Measurements from ENCODE around the gene ROBO2. TPM values are rescaled to one million over a fixed set of nuclear protein-coding genes. Genes with fewer than 3 reads are reported as not detected.

Gene ROBO2
- polyA plus RNA-seq, 1 experiment = 1.6 TPM

- no peak for TF ChIP-seq CTCF (IDR thresholded peaks at IDR 0.05; ENCODE audit: insufficient read depth, low read depth, low read length)
- H3K36me3 ChIP-seq (ENCODE audit: control insufficient read depth, insufficient read depth, low read length) = no peaks in the 10 kb centered on the region
- ChIA-PET CTCF (no interaction called here), POLR2A (no interaction called here)
- DNase-seq (ENCODE audit: low read depth) = no peak
- no peaks in the 10 kb centered on the region for H3K27me3 ChIP-seq (ENCODE audit: control insufficient read depth, insufficient read depth, low read length)
- H3K4me3 ChIP-seq (ENCODE audit: low read depth, low read length) = no peak overlapping the region
These were observed 157.5 kb downstream of the ROBO2 start for GRCh38 chr3:77197408-77197807.

DNA sequence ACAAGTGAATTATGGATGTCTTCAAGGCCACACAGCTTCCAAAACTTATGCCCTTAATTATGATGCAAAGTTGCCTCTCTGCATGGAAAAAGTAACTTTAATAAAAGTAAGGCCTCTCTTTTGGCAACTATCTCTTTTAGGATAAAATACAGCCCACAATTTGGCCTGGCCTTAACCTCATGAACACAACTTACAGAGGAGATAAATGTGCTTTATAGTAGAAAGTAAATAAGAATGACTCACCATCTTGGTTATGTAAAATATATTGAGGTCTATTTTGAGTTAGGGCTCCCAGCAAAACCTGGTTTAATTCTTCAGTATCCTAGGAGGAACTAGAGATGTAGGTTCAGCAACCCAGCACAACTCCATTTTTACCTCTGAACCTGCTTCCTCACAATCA, 164.0 kb downstream of the ROBO2 start:
- CTCF ChIA-PET = no interaction called here

GRCh38 chr3:77204788-77205187, 164.9 kb downstream of the ROBO2 start:
- no peak overlapping the region for H3K4me3 ChIP-seq (ENCODE audit: low read depth, low read length)
- ChIA-PET POLR2A (no interaction called here), CTCF (no interaction called here)
- H3K36me3 ChIP-seq (ENCODE audit: control insufficient read depth, insufficient read depth, low read length) = no peaks in the 10 kb centered on the region
- H3K27me3 ChIP-seq (ENCODE audit: control insufficient read depth, insufficient read depth, low read length) = no peaks in the 10 kb centered on the region
- no peak for DNase-seq (ENCODE audit: low read depth)
- no peak for TF ChIP-seq CTCF (IDR thresholded peaks at IDR 0.05; ENCODE audit: insufficient read depth, low read depth, low read length)

More for the DNA sequence above, 164.0 kb downstream of the ROBO2 start:
- H3K4me3 ChIP-seq (ENCODE audit: low read depth, low read length) = no peak overlapping the region
- POLR2A ChIA-PET = no interaction called here
- H3K36me3 ChIP-seq (ENCODE audit: control insufficient read depth, insufficient read depth, low read length) = no peaks in the 10 kb centered on the region
- H3K27me3 ChIP-seq (ENCODE audit: control insufficient read depth, insufficient read depth, low read length) = no peaks in the 10 kb centered on the region
- TF ChIP-seq CTCF (IDR thresholded peaks at IDR 0.05; ENCODE audit: insufficient read depth, low read depth, low read length) = no peak
- DNase-seq (ENCODE audit: low read depth) = no peak

- Histone ChIP-seq H3K4me3 (ENCODE audit: low read depth, low read length) (no peak overlapping the region), H3K27me3 (ENCODE audit: control insufficient read depth, insufficient read depth, low read length) (no peaks in the 10 kb centered on the region), H3K36me3 (ENCODE audit: control insufficient read depth, insufficient read depth, low read length) (no peaks in the 10 kb centered on the region)
- DNase-seq (ENCODE audit: low read depth) = no peak
- no peak for TF ChIP-seq CTCF (IDR thresholded peaks at IDR 0.05; ENCODE audit: insufficient read depth, low read depth, low read length)
- ChIA-PET POLR2A (no interaction called here), CTCF (no interaction called here)
These were observed 167.9 kb downstream of the ROBO2 start for GRCh38 chr3:77207753-77208152.

DNA sequence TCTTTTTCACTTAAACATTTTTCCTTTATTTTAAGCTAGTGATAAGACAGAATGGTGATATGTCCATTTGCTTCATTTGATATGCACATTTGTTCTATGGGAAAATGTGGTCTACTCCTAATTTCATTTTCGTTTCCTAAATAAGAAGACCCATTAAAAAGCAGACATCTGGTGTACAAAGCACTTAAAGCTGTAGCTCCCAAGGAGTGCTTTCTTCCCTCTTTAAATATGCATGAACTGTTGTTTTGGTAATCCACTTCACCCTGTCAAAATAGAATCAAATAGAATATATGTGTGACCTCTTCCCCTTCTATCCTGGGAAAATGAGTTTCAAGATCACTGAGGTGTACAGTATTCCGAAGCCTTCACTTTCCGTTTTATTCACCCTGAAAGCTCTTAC, 182.8 kb downstream of the ROBO2 start:
- TF ChIP-seq CTCF (IDR thresholded peaks at IDR 0.05; ENCODE audit: insufficient read depth, low read depth, low read length) = no peak
- Histone ChIP-seq H3K4me3 (ENCODE audit: low read depth, low read length) (no peak overlapping the region), H3K27me3 (ENCODE audit: control insufficient read depth, insufficient read depth, low read length) (no peaks in the 10 kb centered on the region), H3K36me3 (ENCODE audit: control insufficient read depth, insufficient read depth, low read length) (no peaks in the 10 kb centered on the region)
- ChIA-PET CTCF (interaction anchor here (1.2 kb wide), 1 partner anchor 28 kb away, joined by 3 read pairs; no protein-coding TSS in a partner anchor), POLR2A (no interaction called here)
- no peak for DNase-seq (ENCODE audit: low read depth)

Data from BJ (cell line).